Stomach (tissue), 4 donors: ENCODE data around the gene PCNX3.

Source experiments
- EP300 ChIP-seq: sonication (generic); formaldehyde crosslinking; IDR thresholded peaks from one replicate; pipeline ENCODE4 v1.6.1; 2017; ENCODE audit warnings: antibody characterized with exemption
- POLR2AphosphoS5 ChIP-seq, 3 donors: sonication (generic); formaldehyde crosslinking; IDR thresholded peaks; one replicate each; pipeline ENCODE4 v1.6.1; 2016; ENCODE audit warnings: antibody characterized with exemption in 3 of 3
- TF ChIP-seq, protein P1 (sequence below), 7 experiments: fragments of 450-650 bp in 4 of 7; fragments of 200-600 bp in 3 of 7; sonication (generic) in 3 of 7; IDR thresholded peaks; one replicate each; pipeline ENCODE4 v1.5.1; 2016 to 2019; ENCODE audit warnings: antibody characterized with exemption in 7 of 7, control low read depth in 2 of 7, mild to moderate bottlenecking in 1 of 7

DNA sequence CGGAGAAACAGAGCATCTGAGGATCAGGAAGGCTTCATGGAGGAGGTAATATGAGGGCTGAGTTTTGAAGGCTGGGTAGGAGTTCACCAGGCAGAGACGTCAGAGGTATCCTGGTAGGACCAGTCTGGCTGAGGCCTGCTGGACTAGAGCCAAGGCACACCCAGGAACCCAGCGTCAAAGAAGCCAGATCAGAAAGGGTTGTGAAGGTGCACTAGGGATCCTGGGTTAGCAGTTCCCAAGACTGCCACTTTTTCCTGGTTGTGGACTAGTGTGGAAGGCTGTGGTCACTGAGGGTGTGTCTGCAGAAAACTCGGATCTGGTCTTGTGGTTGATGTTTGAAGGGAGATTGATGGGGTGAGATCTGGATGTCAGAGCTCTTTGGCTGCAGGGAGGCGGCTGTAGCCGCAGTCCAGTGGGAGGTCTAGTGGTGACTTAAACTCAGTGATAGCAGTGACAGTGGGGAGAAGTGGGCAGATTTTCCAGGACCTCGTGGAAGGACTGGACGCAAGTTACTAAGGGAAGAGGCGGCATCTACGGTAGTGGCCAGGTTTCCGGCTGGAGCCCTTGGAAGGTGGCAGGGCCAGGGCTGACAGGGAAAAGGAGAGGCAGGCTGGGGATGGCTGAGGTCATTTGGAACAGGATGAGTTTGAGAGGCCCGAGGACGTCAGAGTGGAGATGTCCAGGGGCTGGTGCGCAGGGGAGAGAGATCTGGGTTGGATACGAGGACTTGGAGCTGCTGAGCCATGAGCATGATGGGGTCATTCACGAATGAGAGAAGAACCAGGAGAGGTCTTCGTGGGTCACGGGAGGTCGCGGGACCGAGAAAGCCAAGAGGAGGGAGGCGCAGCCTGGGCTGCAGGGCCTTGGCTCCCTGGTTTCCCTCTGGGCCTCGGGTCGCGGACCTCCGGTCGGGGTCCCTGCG, 36.3 kb downstream of the PCNX3 start:
- TF ChIP-seq EP300, result no peak
- TF ChIP-seq, protein P1, sequence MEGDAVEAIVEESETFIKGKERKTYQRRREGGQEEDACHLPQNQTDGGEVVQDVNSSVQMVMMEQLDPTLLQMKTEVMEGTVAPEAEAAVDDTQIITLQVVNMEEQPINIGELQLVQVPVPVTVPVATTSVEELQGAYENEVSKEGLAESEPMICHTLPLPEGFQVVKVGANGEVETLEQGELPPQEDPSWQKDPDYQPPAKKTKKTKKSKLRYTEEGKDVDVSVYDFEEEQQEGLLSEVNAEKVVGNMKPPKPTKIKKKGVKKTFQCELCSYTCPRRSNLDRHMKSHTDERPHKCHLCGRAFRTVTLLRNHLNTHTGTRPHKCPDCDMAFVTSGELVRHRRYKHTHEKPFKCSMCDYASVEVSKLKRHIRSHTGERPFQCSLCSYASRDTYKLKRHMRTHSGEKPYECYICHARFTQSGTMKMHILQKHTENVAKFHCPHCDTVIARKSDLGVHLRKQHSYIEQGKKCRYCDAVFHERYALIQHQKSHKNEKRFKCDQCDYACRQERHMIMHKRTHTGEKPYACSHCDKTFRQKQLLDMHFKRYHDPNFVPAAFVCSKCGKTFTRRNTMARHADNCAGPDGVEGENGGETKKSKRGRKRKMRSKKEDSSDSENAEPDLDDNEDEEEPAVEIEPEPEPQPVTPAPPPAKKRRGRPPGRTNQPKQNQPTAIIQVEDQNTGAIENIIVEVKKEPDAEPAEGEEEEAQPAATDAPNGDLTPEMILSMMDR (IDR thresholded peaks at IDR 0.05), result no peak
- peak in 2 of 3 donors; percentile 41 to 46 for TF ChIP-seq POLR2AphosphoS5 (IDR thresholded peaks at IDR 0.05)
